ENCODE data around the gene SEPTIN5. TPM values are rescaled to one million over a fixed set of nuclear protein-coding genes. Genes with fewer than 3 reads are reported as not detected.

The SEPTIN5 gene
- total RNA-seq, 4 donors from 2014 or later = 21.9 to 51.1 (median 26.4) TPM

GRCh38 chr22:19748991-19749664 lies 34.8 kb downstream of the SEPTIN5 start:
- no peak for ATAC-seq
- Histone ChIP-seq H3K27me3 (peaks cover 48% of the 10 kb centered on the region), H3K4me3 (no peak overlapping the region), H3K4me1 (peaks cover 0 to 8% (median 0%) of the 10 kb centered on the region in 3 donors), H3K9me3 (no peaks in the 10 kb centered on the region), H3K36me3 (no peaks in the 10 kb centered on the region), H3K27ac (no peak overlapping the region)
- TF ChIP-seq CTCF (IDR thresholded peaks at IDR 0.05) (no peak), POLR2AphosphoS5 (IDR thresholded peaks at IDR 0.05) (no peak), POLR2A (IDR thresholded peaks at IDR 0.05) (no peak), EP300 (IDR thresholded peaks at IDR 0.05) (no peak)
- 67 to 73% methylated on average over 2 to 3 of the region's 15 CpGs for WGBS, 2 donors (ENCODE audit: low coverage in 1 of 2)

GRCh38 chr22:19749876-19750275 lies 35.6 kb downstream of the SEPTIN5 start:
- 83% methylated on average over 4 of the region's 12 CpGs; no CpG with 5 or more reads in 1 of the 2 donors for WGBS, 2 donors (ENCODE audit: low coverage in 1 of 2)
- no peak overlapping the region for H3K27ac ChIP-seq
- H3K27me3 ChIP-seq = peaks cover 56% of the 10 kb centered on the region
- H3K36me3 ChIP-seq = no peaks in the 10 kb centered on the region
- TF ChIP-seq POLR2AphosphoS5 (IDR thresholded peaks at IDR 0.05) (no peak), POLR2A (IDR thresholded peaks at IDR 0.05) (no peak), EP300 (IDR thresholded peaks at IDR 0.05) (no peak), CTCF (IDR thresholded peaks at IDR 0.05) (no peak)
- no peak for ATAC-seq
- H3K9me3 ChIP-seq = no peaks in the 10 kb centered on the region
- no peak overlapping the region for H3K4me3 ChIP-seq
- H3K4me1 ChIP-seq = peaks cover 0 to 12% (median 0%) of the 10 kb centered on the region in 3 donors

GRCh38 chr22:19750507-19751490 lies 36.5 kb downstream of the SEPTIN5 start:
- H3K4me3 ChIP-seq = no peak overlapping the region
- no peak for TF ChIP-seq CTCF (IDR thresholded peaks at IDR 0.05)
- TF ChIP-seq POLR2AphosphoS5 (IDR thresholded peaks at IDR 0.05) = no peak
- no peak for TF ChIP-seq EP300 (IDR thresholded peaks at IDR 0.05)
- TF ChIP-seq POLR2A (IDR thresholded peaks at IDR 0.05) = no peak
- H3K27ac ChIP-seq = no peak overlapping the region
- 20 to 72% methylated on average over 1 to 8 of the region's 27 CpGs for WGBS, 2 donors (ENCODE audit: low coverage in 1 of 2)
- H3K27me3 ChIP-seq = peaks cover 65% of the 10 kb centered on the region
- no peaks in the 10 kb centered on the region for H3K9me3 ChIP-seq
- peaks cover 0 to 14% (median 5%) of the 10 kb centered on the region in 3 donors for H3K4me1 ChIP-seq
- ATAC-seq = no peak
- no peaks in the 10 kb centered on the region for H3K36me3 ChIP-seq

- no peaks in the 10 kb centered on the region for H3K9me3 ChIP-seq
- no peak overlapping the region for H3K4me3 ChIP-seq
- H3K4me1 ChIP-seq = peaks cover 0 to 22% (median 14%) of the 10 kb centered on the region in 3 donors
- WGBS, 2 donors (ENCODE audit: low coverage in 1 of 2) = 100% methylated on average over 1 of the region's 14 CpGs; no CpG with 5 or more reads in 1 of the 2 donors
- H3K36me3 ChIP-seq = no peaks in the 10 kb centered on the region
- H3K27ac ChIP-seq = no peak overlapping the region
- peaks cover 74% of the 10 kb centered on the region for H3K27me3 ChIP-seq
- ATAC-seq = no peak
- TF ChIP-seq POLR2AphosphoS5 (IDR thresholded peaks at IDR 0.05) (no peak), EP300 (IDR thresholded peaks at IDR 0.05) (no peak), POLR2A (IDR thresholded peaks at IDR 0.05) (no peak)
Observed at GRCh38 chr22:19751497-19752245, 37.4 kb downstream of the SEPTIN5 start.

Data from gastroesophageal sphincter (tissue), 4 donors.